ENCODE measurements around the gene TST. TPM values are rescaled to one million over a fixed set of nuclear protein-coding genes. Genes with fewer than 3 reads are reported as not detected.

Gene TST
- total RNA-seq, 1 donor from 2014 or later: 7.2 TPM

GRCh38 chr22:37018086-37018814, 997 bp downstream of the TST start:
- ATAC-seq (ENCODE audit: low read depth) (no peak), DNase-seq (no peak)
- TF ChIP-seq CTCF (IDR thresholded peaks at IDR 0.05): no peak
- Mint-ChIP-seq H3K4me3 (peak overlapping the region; percentile 78), H3K4me1 (peaks cover 18% of the 10 kb centered on the region), H3K36me3 (ENCODE audit: low read depth) (no peaks in the 10 kb centered on the region), H3K9me3 (no peaks in the 10 kb centered on the region), H3K27me3 (no peaks in the 10 kb centered on the region), H3K27ac (no peak overlapping the region)
- intact Hi-C loops (cut with micrococcal nuclease): no loop called here
- POLR2A ChIA-PET: interaction anchor here (0.8 kb wide), 1 partner anchor 211 kb away, joined by 3 read pairs; no protein-coding TSS in a partner anchor
- CTCF ChIA-PET: no interaction called here

GRCh38 chr22:37017356-37017755, 1.9 kb downstream of the TST start:
- H3K27me3 Mint-ChIP-seq: no peaks in the 10 kb centered on the region
- intact Hi-C loops (cut with micrococcal nuclease): no loop called here
- ATAC-seq (ENCODE audit: low read depth): no peak
- DNase-seq: no peak
- no peaks in the 10 kb centered on the region for H3K36me3 Mint-ChIP-seq (ENCODE audit: low read depth)
- ChIA-PET POLR2A (interaction anchor here (0.7 kb wide), 1 partner anchor 9 kb away, joined by 10 read pairs; no protein-coding TSS in a partner anchor), CTCF (no interaction called here)
- peak overlapping the region; percentile 46 for H3K4me3 Mint-ChIP-seq
- TF ChIP-seq CTCF (IDR thresholded peaks at IDR 0.05): no peak
- no peak overlapping the region for H3K27ac Mint-ChIP-seq
- H3K9me3 Mint-ChIP-seq: no peaks in the 10 kb centered on the region
- peaks cover 18% of the 10 kb centered on the region for H3K4me1 Mint-ChIP-seq

- H3K27ac Mint-ChIP-seq: no peak overlapping the region
- no peaks in the 10 kb centered on the region for H3K27me3 Mint-ChIP-seq
- DNase-seq (no peak), ATAC-seq (ENCODE audit: low read depth) (no peak)
- no peak for TF ChIP-seq CTCF (IDR thresholded peaks at IDR 0.05)
- H3K36me3 Mint-ChIP-seq (ENCODE audit: low read depth): no peaks in the 10 kb centered on the region
- ChIA-PET POLR2A (no interaction called here), CTCF (no interaction called here)
- intact Hi-C loops (cut with micrococcal nuclease): no loop called here
- no peak overlapping the region for H3K4me3 Mint-ChIP-seq
- H3K9me3 Mint-ChIP-seq: no peaks in the 10 kb centered on the region
- H3K4me1 Mint-ChIP-seq: peaks cover 12% of the 10 kb centered on the region
These were observed 2.9 kb downstream of the TST start for GRCh38 chr22:37016134-37016910.

- ChIA-PET CTCF (no interaction called here), POLR2A (no interaction called here)
- Mint-ChIP-seq H3K4me3 (no peak overlapping the region), H3K4me1 (peaks cover 8% of the 10 kb centered on the region), H3K9me3 (no peaks in the 10 kb centered on the region), H3K27me3 (no peaks in the 10 kb centered on the region), H3K36me3 (ENCODE audit: low read depth) (no peaks in the 10 kb centered on the region), H3K27ac (no peak overlapping the region)
- DNase-seq (no peak), ATAC-seq (ENCODE audit: low read depth) (no peak)
- intact Hi-C loops (cut with micrococcal nuclease): no loop called here
- TF ChIP-seq CTCF (IDR thresholded peaks at IDR 0.05): no peak
These were observed 3.7 kb downstream of the TST start for GRCh38 chr22:37015587-37015878.

- ATAC-seq (ENCODE audit: low read depth): no peak
- no peaks in the 10 kb centered on the region for H3K27me3 Mint-ChIP-seq
- intact Hi-C loops (cut with micrococcal nuclease): no loop called here
- no peak overlapping the region for H3K27ac Mint-ChIP-seq
- no peak for DNase-seq
- TF ChIP-seq CTCF (IDR thresholded peaks at IDR 0.05): no peak
- CTCF ChIA-PET: no interaction called here
- no peaks in the 10 kb centered on the region for H3K36me3 Mint-ChIP-seq (ENCODE audit: low read depth)
- H3K4me1 Mint-ChIP-seq: peaks cover 3% of the 10 kb centered on the region
- H3K9me3 Mint-ChIP-seq: no peaks in the 10 kb centered on the region
- no peak overlapping the region for H3K4me3 Mint-ChIP-seq
- POLR2A ChIA-PET: no interaction called here
These were observed 4.2 kb downstream of the TST start for GRCh38 chr22:37014835-37015586.
